Measurements from ENCODE around the gene ST7.

The ST7 gene

GRCh38 chr7:117067340-117067739, 114.0 kb downstream of the ST7 start:
- no peak for DNase-seq (ENCODE audit: low read depth)

GRCh38 chr7:117068511-117069145, 115.3 kb downstream of the ST7 start:
- DNase-seq (ENCODE audit: low read depth), result no peak

GRCh38 chr7:117069379-117069778, 116.1 kb downstream of the ST7 start:
- DNase-seq (ENCODE audit: low read depth), result no peak

GRCh38 chr7:117071551-117071950, 118.2 kb downstream of the ST7 start:
- DNase-seq (ENCODE audit: low read depth), result no peak

GRCh38 chr7:117072620-117073118, 119.4 kb downstream of the ST7 start:
- no peak for DNase-seq (ENCODE audit: low read depth)

- no peak for DNase-seq (ENCODE audit: low read depth)
Measured at GRCh38 chr7:117074378-117074777, 121.1 kb downstream of the ST7 start.

GRCh38 chr7:117075934-117076333, 122.6 kb downstream of the ST7 start:
- DNase-seq (ENCODE audit: low read depth), result no peak

GRCh38 chr7:117076426-117076943, 123.2 kb downstream of the ST7 start:
- no peak for DNase-seq (ENCODE audit: low read depth)

- DNase-seq (ENCODE audit: low read depth), result no peak
Measured at GRCh38 chr7:117077658-117078057, 124.4 kb downstream of the ST7 start.

GRCh38 chr7:117082647-117083046, 129.3 kb downstream of the ST7 start:
- no peak for DNase-seq (ENCODE audit: low read depth)

- DNase-seq (ENCODE audit: low read depth), result no peak
Measured at GRCh38 chr7:117083648-117084047, 130.3 kb downstream of the ST7 start.

GRCh38 chr7:117084286-117084685, 131.0 kb downstream of the ST7 start:
- DNase-seq (ENCODE audit: low read depth), result no peak

- DNase-seq (ENCODE audit: low read depth), result no peak
Measured at GRCh38 chr7:117085275-117085674, 132.0 kb downstream of the ST7 start.

- no peak for DNase-seq (ENCODE audit: low read depth)
Measured at GRCh38 chr7:117085769-117086463, 132.6 kb downstream of the ST7 start.

GRCh38 chr7:117086788-117087187, 133.5 kb downstream of the ST7 start:
- DNase-seq (ENCODE audit: low read depth), result no peak

GRCh38 chr7:117087639-117088396, 134.5 kb downstream of the ST7 start:
- DNase-seq (ENCODE audit: low read depth), result no peak

GRCh38 chr7:117088623-117089194, 135.4 kb downstream of the ST7 start:
- DNase-seq (ENCODE audit: low read depth), result no peak

GRCh38 chr7:117090791-117091190, 137.5 kb downstream of the ST7 start:
- no peak for DNase-seq (ENCODE audit: low read depth)

- DNase-seq (ENCODE audit: low read depth), result no peak
Measured at GRCh38 chr7:117091721-117092120, 138.4 kb downstream of the ST7 start.

- DNase-seq (ENCODE audit: low read depth), result no peak
Measured at GRCh38 chr7:117092785-117093184, 139.5 kb downstream of the ST7 start.

GRCh38 chr7:117094457-117094856, 141.2 kb downstream of the ST7 start:
- DNase-seq (ENCODE audit: low read depth), result no peak

GRCh38 chr7:117095055-117095454, 141.8 kb downstream of the ST7 start:
- no peak for DNase-seq (ENCODE audit: low read depth)
